ENCODE data around the gene ZNF773.
"Not testable (repeated sequence)": the region's sequence is repeated elsewhere in the genome, so short reads cannot be mapped to it uniquely, and the experiment has no call there.

ZNF773 gene

DNA sequence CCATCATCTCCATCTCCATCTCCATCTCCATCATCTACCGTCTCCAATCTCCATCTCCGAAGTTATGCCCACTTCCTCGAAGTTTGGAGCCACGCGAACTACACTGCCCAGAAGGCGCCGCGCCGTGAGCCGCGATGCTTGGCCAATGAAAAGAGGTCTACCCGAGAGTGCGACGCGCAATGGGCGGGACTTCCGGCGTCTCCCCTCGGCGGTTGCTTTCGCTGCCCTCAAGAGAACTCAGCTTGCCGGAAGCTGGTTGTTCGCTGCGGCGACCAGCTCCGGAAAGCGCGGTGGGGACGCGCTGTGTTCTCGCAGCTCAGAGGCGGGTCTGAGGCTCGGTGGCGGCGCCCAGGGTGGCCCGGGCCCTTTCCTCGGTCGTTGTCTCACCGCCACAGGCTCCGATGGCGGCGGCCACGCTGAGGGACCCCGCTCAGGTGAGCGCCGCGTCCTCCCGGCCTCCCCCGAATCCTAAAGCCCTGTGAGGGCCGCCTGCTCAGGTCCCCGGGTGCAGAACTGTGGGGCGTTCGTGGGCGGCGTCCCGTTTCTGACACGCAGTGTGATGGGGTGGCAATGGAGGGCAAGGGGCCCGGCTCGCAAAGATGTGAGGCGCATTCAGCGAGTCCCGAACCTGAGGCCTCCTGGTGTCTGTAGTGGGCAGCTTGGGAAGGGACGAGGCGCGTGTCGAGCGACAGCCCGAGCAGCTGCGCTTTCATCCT is at the start of gene ZNF773:
ZNF773 (plus strand) TSS at position 259 of the 716 bp plus-strand sequence; CDS start at position 402, 143 bp downstream.
- DNase-seq = peak; percentile 98

GRCh38 chr19:57452307-57452706 is 47.4 kb upstream of the ZNF773 start:
- no peak for DNase-seq

- DNase-seq = peak; percentile 57
These were observed 33.9 kb upstream of the ZNF773 start for GRCh38 chr19:57465680-57466381.

DNA sequence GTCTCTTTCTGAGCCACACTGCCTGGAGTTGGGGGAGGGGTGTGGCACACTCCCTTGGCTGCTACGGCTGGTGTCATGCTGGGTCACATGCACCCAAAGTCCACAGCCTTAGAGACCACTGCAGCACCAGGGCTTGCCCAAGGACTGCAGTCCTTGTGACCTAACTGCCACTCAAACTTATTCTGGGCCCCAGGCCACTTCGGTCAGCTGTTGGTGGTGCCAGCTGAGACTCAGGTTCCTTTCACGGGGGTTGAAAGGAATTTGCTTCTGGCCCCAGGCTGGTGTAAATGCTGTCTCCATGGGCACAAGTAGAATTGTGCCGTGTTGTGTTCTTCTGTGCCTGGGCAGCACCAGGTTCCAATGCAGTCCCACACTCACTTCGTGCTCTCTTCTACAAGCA is 33.2 kb upstream of the ZNF773 start:
- DNase-seq = no peak

- no peak for DNase-seq
These were observed 26.1 kb upstream of the ZNF773 start for GRCh38 chr19:57473646-57474045.

DNA sequence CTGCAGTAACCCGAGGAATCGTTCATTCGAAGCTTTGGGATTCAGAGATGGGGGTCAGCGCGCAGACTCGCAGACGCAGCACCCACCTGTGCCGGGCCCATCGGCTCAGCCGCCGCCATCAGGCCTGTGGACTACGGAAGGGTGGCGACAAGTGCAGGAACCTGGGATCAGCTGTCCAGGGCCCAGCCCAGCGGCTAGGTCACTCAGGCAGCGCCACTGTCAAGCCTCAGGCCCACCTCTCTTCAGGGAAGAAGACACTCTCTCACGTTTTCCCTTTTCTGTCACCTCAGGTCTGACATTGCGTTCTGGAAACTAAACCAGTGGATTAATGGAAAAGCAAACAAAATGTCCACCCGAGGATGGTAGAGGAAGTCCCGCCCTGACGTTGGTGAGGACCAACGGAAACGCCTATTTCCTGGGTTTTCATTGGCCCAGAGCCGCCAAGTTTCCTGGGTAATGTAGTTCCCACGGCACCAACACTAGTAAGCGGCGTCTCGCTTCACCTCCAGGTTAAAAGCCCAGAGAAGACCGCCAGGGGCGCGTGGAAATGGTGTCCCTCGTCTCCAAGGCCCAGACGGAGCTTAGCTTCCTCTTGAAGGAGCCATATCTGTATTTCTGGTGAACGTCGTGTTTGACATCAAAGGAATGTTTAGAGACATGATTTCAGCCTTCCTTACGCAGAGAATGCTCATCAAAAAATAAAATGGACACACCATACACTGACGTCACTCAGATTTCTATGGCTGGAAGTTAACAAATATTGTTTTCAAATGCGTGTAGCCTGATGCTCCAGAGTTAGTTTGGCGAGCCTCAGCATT is 22.3 kb upstream of the ZNF773 start, which contains the start of gene ZNF772:
ZNF772 (minus strand) TSS at position 376 of the 818 bp plus-strand sequence; CDS start at position 119, 257 bp downstream.
- peak; percentile 99 for DNase-seq

- peak; percentile 89 for DNase-seq
These were observed 12.1 kb upstream of the ZNF773 start, which contains the start of gene ZNF419 for GRCh38 chr19:57487477-57488298. Gene ZNF419 (plus strand): TSS chr19:57487750. CDS start chr19:57487951, 201 bp downstream.

- not testable (repeated sequence) for DNase-seq
These were observed 11.5 kb upstream of the ZNF773 start for GRCh38 chr19:57488299-57488644.

DNA sequence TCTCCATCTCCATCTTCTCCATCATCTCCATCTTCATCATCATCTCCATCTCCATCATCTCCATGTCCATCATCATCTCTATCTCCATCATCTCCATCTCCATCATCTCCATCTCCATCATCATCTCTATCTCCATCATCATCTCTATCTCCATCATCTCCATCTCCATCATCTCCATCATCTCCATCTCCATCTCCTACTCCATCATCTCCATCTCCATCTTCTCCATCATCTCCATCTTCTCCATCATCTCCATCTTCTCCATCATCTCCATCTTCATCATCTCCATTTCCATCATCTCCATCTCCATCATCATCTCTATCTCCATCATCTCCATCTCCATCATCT is 432 bp upstream of the ZNF773 start:
- DNase-seq = not testable (repeated sequence)

DNA sequence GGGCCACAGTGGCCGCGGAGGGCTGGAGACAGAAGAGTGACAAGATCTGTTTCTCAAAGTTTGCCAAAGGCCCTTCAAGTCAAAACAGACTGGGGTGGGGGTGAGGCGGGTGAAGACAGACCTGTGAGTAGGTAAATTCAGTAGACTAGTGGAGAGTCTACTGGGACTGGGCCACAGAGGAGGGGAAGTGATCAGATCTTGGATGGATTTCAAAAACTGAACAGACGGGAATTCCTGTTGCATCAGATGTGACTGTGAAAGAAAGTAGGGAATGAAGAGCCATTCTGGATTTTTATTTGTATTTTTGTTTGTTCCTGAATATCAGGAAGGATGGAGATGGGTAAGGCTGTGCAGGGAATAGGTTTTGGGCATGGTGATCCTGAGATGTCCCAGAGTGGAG is 662 bp downstream of the ZNF773 start:
- not testable (repeated sequence) for DNase-seq

DNA sequence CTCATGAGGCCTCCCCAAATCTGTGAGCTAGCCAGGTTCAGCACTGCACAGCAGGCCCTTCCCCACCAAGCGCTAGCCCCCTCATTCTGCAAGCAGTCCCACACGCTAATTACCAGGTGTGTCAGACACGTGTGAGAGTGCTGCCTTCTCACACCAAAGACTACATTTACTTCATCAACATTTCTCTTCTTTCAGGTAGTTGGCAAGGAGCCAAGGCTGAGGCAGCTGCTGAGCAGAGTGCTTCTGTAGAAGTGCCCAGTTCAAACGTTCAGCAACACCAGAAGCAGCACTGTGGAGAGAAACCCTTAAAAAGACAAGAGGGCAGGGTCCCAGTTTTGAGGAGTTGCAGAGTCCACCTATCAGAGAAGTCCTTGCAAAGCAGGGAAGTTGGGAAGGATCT is 6.4 kb downstream of the ZNF773 start:
- DNase-seq = no peak

GRCh38 chr19:57511484-57511883 is 11.7 kb downstream of the ZNF773 start:
- DNase-seq = no peak

DNA sequence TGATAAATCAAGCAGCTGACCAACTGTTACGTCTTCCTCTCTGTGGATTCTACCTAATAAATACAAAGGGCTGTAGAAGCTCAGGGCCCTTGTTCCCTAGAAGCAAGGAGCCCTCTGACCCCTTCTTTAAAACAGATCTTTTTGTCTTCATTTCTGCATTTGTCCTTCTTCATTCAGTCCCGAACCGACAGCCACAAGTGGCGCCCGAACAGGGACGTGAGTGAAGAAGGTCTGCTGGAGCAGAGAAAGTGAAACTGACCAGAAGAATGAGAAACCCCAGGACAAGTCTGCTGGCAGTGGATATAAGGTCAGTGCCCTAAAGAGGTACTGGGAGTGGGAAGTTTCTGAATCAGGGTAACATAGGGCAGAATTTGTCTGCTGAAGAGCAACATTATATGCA is 13.1 kb downstream of the ZNF773 start:
- DNase-seq = peak; percentile 19

DNA sequence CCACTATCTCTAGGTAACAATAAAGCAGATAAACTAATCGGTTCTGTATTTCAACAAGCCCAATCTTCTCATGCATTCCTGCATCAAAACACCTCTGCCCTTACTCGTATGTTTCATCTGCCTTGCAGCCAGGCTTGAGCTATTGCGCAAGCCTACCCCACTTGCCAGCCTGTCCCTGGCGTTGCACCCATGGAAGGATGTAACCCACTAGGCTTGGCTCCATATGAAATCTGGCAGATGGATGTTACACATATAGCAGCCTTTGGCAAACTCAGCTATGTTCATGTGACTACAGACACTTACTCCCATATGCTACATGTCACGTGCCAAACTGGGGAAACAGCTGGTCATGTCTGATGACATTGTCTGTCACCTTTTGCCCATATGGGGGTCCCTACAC is 15.5 kb downstream of the ZNF773 start:
- no peak for DNase-seq

GRCh38 chr19:57518021-57518420 is 18.3 kb downstream of the ZNF773 start:
- DNase-seq = not testable (repeated sequence)

DNA sequence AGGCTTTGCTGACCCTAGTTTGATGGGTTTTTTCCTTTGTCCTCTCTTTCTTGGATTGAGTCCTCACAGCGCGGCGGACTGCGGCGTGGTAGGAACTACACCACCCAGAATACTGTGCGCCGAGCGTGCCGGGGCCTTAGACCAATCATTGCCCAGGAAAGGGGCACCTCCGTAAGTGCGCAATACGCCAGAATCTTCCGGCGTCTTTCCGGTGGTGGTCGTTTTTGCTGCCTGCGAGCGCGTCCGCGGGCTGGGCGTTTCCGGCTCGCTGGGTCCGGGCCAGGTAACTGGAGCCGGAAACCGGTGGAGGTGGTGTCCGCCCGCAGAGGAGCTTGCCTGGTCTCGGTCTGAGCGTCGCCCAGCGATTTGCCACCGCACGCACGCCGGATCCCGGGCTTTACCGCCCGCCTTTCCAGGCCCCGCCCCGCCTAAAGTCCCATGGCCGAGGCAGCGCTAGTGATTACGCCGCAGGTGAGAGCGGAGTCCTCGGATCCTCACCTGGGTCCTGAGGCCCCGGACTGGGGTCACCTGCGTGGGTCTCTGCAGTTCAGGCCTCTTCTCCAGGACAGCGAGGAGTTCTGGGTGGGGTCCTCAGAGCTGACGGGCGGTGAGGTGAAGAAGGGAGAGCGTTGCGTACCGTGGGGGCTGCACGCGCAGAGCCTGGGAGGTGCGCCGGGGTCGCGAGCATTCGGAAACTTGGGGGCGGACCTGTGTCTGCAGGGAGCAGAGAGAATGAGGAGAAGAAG is 27.6 kb downstream of the ZNF773 start, which contains the start of gene ZNF549:
ZNF549 (plus strand) TSS at position 221 of the 746 bp plus-strand sequence; CDS start at position 439, 218 bp downstream.
- peak; percentile 90 for DNase-seq

DNA sequence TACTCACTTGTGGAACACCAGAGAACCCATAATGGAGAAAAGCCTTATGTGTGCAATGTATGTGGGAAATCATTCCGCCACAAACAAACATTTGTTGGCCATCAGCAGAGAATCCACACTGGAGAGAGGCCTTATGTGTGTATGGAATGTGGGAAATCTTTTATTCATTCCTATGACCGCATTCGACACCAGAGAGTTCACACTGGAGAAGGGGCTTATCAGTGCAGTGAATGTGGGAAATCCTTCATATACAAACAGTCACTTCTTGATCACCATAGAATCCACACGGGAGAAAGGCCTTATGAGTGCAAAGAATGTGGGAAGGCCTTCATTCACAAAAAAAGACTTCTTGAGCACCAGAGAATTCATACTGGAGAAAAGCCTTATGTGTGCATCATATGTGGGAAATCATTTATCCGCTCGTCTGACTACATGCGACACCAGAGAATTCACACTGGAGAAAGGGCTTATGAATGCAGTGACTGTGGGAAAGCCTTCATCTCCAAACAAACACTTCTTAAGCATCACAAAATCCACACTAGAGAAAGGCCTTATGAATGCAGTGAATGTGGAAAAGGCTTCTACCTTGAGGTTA is 38.3 kb downstream of the ZNF773 start:
- DNase-seq = no peak

- no peak for DNase-seq
These were observed 46.8 kb downstream of the ZNF773 start for GRCh38 chr19:57546513-57546912.

DNA sequence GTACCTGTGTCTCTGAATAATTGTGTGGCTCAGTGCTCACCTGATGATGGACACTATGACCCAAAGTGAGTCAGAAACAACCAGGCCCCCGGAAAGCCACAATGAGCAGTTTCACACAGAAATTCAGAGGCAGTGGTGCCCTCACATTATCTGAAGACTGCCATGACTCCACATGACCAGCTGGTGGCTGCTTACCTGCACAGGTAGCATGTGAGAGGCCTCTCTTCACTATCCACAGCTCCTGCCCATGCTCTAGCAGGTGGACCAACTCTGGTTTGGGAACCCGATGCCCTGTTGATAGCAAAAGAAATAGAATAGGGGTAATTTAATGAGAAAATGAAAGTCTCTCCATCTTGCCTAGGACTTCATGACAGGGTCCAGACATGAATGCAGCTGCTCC is 52.7 kb downstream of the ZNF773 start:
- DNase-seq = no peak

GRCh38 chr19:57557659-57558058 is 57.9 kb downstream of the ZNF773 start:
- DNase-seq = no peak

All from MV-4-11 (cell line).